ENCODE results near the gene TLX2. TPM values are rescaled to one million over a fixed set of nuclear protein-coding genes. Genes with fewer than 3 reads are reported as not detected.

Gene TLX2
- total and polyA plus RNA-seq, 2 of the 13 experiments (the other 11 are each of a cell fraction or from before 2014, with no cell fraction given) = 0.05 to 0.20 TPM

- TF ChIP-seq KIAA2018 (CRISPR knock-in tag; IDR thresholded peaks at IDR 0.05; ENCODE audit: borderline replicate concordance) = no peak
- no peak; the same call in 1 of the 2 replicates for TF ChIP-seq FLYWCH1 (CRISPR knock-in tag; IDR thresholded peaks at IDR 0.05)
- TF ChIP-seq NFRKB (IDR thresholded peaks at IDR 0.05) = no peak
- TF ChIP-seq ZSCAN20 (CRISPR knock-in tag; IDR thresholded peaks at IDR 0.05; ENCODE audit: borderline replicate concordance) = 0 out of 2 replicates have a peak, but pooled peaks have one; percentile 19
- TF ChIP-seq ZNF790 (CRISPR knock-in tag; IDR thresholded peaks at IDR 0.05; ENCODE audit: borderline replicate concordance) = 0 out of 2 replicates have a peak, but pooled peaks have one; percentile 30
- TF ChIP-seq HNRNPK (IDR thresholded peaks at IDR 0.05; ENCODE audit: low read depth, low read length, poor library complexity, severe bottlenecking) = no peak
- no peak; the same call in 1 of the 2 replicates for TF ChIP-seq ZBTB34 (CRISPR knock-in tag; IDR thresholded peaks at IDR 0.05)
- no peak for TF ChIP-seq ZBTB25 (CRISPR knock-in tag; IDR thresholded peaks at IDR 0.05)
- no peak for TF ChIP-seq MBD4 (IDR thresholded peaks at IDR 0.05; ENCODE audit: borderline replicate concordance, low read length)
- no peak; the same call in none of the 2 replicates for TF ChIP-seq PITX1 (CRISPR knock-in tag; IDR thresholded peaks at IDR 0.05)
- TF ChIP-seq SMC3 (IDR thresholded peaks at IDR 0.05; ENCODE audit: low read length) = no peak
- no peak for TF ChIP-seq SKI (IDR thresholded peaks at IDR 0.05; ENCODE audit: partially characterized antibody)
- peak; percentile 52; the same call in 1 of the 2 replicates for TF ChIP-seq ZNF703 (CRISPR knock-in tag; IDR thresholded peaks at IDR 0.05; ENCODE audit: borderline replicate concordance)
- TF ChIP-seq ZFP36L2 (CRISPR knock-in tag; IDR thresholded peaks at IDR 0.05) = 0 out of 2 replicates have a peak, but pooled peaks have one; percentile 13
- no peak for TF ChIP-seq ZNF546 (CRISPR knock-in tag; conservative IDR thresholded peaks at IDR 0.05)
- TF ChIP-seq SSRP1 (CRISPR knock-in tag; IDR thresholded peaks at IDR 0.05) = no peak
- no peak for TF ChIP-seq GATAD2A (CRISPR knock-in tag; IDR thresholded peaks at IDR 0.05)
- TF ChIP-seq SIX4 (CRISPR knock-in tag; IDR thresholded peaks at IDR 0.05) = no peak
- TF ChIP-seq ZNF382 (CRISPR knock-in tag; IDR thresholded peaks at IDR 0.05; ENCODE audit: borderline replicate concordance) = no peak
- TF ChIP-seq ZNF33B (CRISPR knock-in tag; IDR thresholded peaks at IDR 0.05) = peak; percentile 71; the same call in 1 of the 2 replicates
These were observed 32.1 kb upstream of the TLX2 start (continued) for GRCh38 chr2:74481961-74482800.

Data from HepG2 (cell line).